ENCODE measurements around the gene KCNJ11.

DNA sequence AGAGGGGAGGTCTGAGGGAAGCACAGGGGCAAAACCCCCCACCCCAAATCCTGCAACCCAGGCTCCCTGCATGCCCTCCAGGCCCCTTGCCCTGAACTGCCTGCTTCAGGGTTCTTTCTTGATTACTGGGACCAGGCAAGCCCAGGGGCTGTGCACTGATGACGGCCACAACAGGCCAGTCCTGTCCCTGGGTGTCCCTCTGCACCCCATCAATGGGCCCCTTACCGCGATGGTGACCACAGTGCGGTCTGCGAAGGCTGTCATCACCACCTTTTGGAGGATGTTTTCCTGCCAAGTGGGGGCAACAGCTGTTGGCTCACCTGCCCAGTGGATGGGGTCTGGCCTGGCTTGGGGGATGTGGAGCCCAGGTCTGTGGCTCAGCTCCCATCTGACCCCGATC lies 5.0 kb upstream of the KCNJ11 start:
- TF ChIP-seq, protein P1, sequence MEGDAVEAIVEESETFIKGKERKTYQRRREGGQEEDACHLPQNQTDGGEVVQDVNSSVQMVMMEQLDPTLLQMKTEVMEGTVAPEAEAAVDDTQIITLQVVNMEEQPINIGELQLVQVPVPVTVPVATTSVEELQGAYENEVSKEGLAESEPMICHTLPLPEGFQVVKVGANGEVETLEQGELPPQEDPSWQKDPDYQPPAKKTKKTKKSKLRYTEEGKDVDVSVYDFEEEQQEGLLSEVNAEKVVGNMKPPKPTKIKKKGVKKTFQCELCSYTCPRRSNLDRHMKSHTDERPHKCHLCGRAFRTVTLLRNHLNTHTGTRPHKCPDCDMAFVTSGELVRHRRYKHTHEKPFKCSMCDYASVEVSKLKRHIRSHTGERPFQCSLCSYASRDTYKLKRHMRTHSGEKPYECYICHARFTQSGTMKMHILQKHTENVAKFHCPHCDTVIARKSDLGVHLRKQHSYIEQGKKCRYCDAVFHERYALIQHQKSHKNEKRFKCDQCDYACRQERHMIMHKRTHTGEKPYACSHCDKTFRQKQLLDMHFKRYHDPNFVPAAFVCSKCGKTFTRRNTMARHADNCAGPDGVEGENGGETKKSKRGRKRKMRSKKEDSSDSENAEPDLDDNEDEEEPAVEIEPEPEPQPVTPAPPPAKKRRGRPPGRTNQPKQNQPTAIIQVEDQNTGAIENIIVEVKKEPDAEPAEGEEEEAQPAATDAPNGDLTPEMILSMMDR (IDR thresholded peaks at IDR 0.05), result no peak
- no peak for TF ChIP-seq ZFX (IDR thresholded peaks at IDR 0.05; ENCODE audit: borderline replicate concordance)
